Cerebellar cortex (tissue), 1 donor: ENCODE data around the gene SRPRA.

Source experiments
- DNase-seq: peaks from one replicate; pipeline ENCODE4 v3.0.0-alpha.2; 2015; ENCODE audit warnings: low spot score

Gene SRPRA

GRCh38 chr11:126229858-126230540, 38.7 kb downstream of the SRPRA start:
- DNase-seq, result no peak

- DNase-seq, result no peak
Measured at GRCh38 chr11:126226334-126227084, 42.2 kb downstream of the SRPRA start.

- no peak for DNase-seq
Measured at GRCh38 chr11:126225295-126225665, 43.4 kb downstream of the SRPRA start.

- DNase-seq, result no peak
Measured at GRCh38 chr11:126224647-126225294, 43.9 kb downstream of the SRPRA start.

- DNase-seq, result no peak
Measured at GRCh38 chr11:126219547-126219946, 49.1 kb downstream of the SRPRA start.

- DNase-seq, result no peak
Measured at GRCh38 chr11:126217491-126217890, 51.2 kb downstream of the SRPRA start.

GRCh38 chr11:126216526-126217305, 52.0 kb downstream of the SRPRA start:
- no peak for DNase-seq

- DNase-seq, result no peak
Measured at GRCh38 chr11:126214841-126215240, 53.9 kb downstream of the SRPRA start.

GRCh38 chr11:126214441-126214840, 54.3 kb downstream of the SRPRA start:
- DNase-seq, result no peak
